HepG2 (cell line): ENCODE results near the gene C14orf180. TPM values are rescaled to one million over a fixed set of nuclear protein-coding genes. Genes with fewer than 3 reads are reported as not detected.

Experiments used
- ATAC-seq: fragments of 200-7000 bp; cut with Tn5 transposase; 3 replicates; pipeline ENCODE4 v1.9.1; 2020; ENCODE audit warnings: mild to moderate bottlenecking, moderate library complexity
- BruUV-seq: library from RNA; stranded (reverse); fragments of 400-500 nt; replicated peaks from 2 replicates; lab custom pipeline; 2021; lab: Mats Ljungman, UMichigan
- CTCF ChIA-PET: fragments of 300-600 bp; formaldehyde crosslinking; extraction: SDS; loops from one replicate; lab custom pipeline; 2021; ENCODE audit warnings: low total read pairs, inconsistent platforms, low intra/inter-chr PET ratio; lab: Yijun Ruan, JAX
- POLR2A ChIA-PET: fragments of 350-600 bp; sonication (Branson Sonifier 250); formaldehyde crosslinking; loops from one replicate; lab custom pipeline; 2020; ENCODE audit warnings: antibody characterized with exemption, inconsistent platforms; lab: Yijun Ruan, JAX
- DNase-seq: peaks from one replicate; pipeline ENCODE4 v3.0.0-alpha.2; 2015; ENCODE audit warnings: low spot score
- FAIRE-seq: peaks from 3 replicates; lab custom pipeline; 2011; peaks lifted over from hg19 to GRCh38; lab: Jason Lieb, UNC
- H2AFZ ChIP-seq: one replicate; pipeline ENCODE4 v1.6.1; 2011; ENCODE audit warnings: low read length, inconsistent platforms
- H3K27ac ChIP-seq: fragments of 300-600 bp; 3 replicates; pipeline ENCODE4 v1.8.0; 2011; ENCODE audit warnings: mixed run types, mild to moderate bottlenecking, mixed read lengths, low read length, inconsistent platforms; ENCODE audit not compliant: insufficient read depth; ENCODE audit errors: extremely low read length
- H3K27me3 ChIP-seq, 2 experiments: fragments of 200-600 bp in 1 of 2; 2 replicates in 1 of 2; 3 replicates in 1 of 2; pipeline versions ENCODE4 v1.6.0 to v1.8.0; 2011; ENCODE audit warnings: low read length in 2 of 2, mild to moderate bottlenecking in 2 of 2, moderate library complexity in 2 of 2, inconsistent platforms in 1 of 2; ENCODE audit not compliant: insufficient read depth in 2 of 2, control insufficient read depth in 1 of 2
- H3K36me3 ChIP-seq, 2 experiments: fragments of 200-600 bp in 1 of 2; replicated peaks in 1 of 2; 2 replicates in 1 of 2; 3 replicates in 1 of 2; pipeline versions ENCODE4 v1.5.1 to v1.8.0; 2011; ENCODE audit warnings: low read length in 2 of 2, inconsistent platforms in 1 of 2; ENCODE audit not compliant: insufficient read depth in 2 of 2, control insufficient read depth in 1 of 2
- H3K4me1 ChIP-seq: 2 replicates; pipeline ENCODE4 v1.5.1; 2012; ENCODE audit warnings: low read length, inconsistent platforms; ENCODE audit not compliant: insufficient read depth
- H3K4me2 ChIP-seq: 2 replicates; pipeline ENCODE4 v1.6.0; 2011; ENCODE audit warnings: low read depth, low read length, inconsistent platforms
- H3K4me3 ChIP-seq, 3 experiments: fragments of 200-600 bp in 1 of 3; sonication (generic), shearing (Covaris generic) in 1 of 3; replicated peaks in 1 of 3; 2 replicates each; pipeline ENCODE4 v1.5.1; 2011 to 2016; ENCODE audit warnings: low read length in 3 of 3, inconsistent platforms in 2 of 3, low read depth in 2 of 3, mild to moderate bottlenecking in 2 of 3, control low read depth in 1 of 3, mixed read lengths in 1 of 3; ENCODE audit not compliant: insufficient read depth in 1 of 3
- H3K79me2 ChIP-seq: one replicate; pipeline ENCODE4 v1.6.1; 2011; ENCODE audit warnings: low read length, inconsistent platforms; ENCODE audit not compliant: insufficient read depth
- H3K9ac ChIP-seq: 2 replicates; pipeline ENCODE4 v1.6.0; 2011; ENCODE audit warnings: mild to moderate bottlenecking, low read depth, low read length, inconsistent platforms; ENCODE audit not compliant: insufficient read depth
- H3K9me3 ChIP-seq: 2 replicates; pipeline ENCODE4 v1.5.1; 2012; ENCODE audit warnings: mild to moderate bottlenecking, low read length
- H4K20me1 ChIP-seq: 2 replicates; pipeline ENCODE4 v1.6.0; 2011; ENCODE audit warnings: inconsistent platforms, mild to moderate bottlenecking, low read length, moderate library complexity; ENCODE audit not compliant: insufficient read depth
- DR1 ChIP-seq: sonication (generic); formaldehyde crosslinking; IDR thresholded peaks from 2 replicates; pipeline ENCODE4 v1.8.0; 2021; ENCODE audit warnings: mild to moderate bottlenecking, missing genetic modification reagents, inconsistent platforms
- ETV5 ChIP-seq: IDR thresholded peaks from 2 replicates; pipeline ENCODE4 v1.6.1; 2018; ENCODE audit warnings: missing biosample characterization, missing genetic modification reagents, inconsistent platforms, borderline replicate concordance
- GTF2F1 ChIP-seq: fragments of 150-350 bp; IDR thresholded peaks from 2 replicates; pipeline ENCODE4 v1.6.1; 2014; ENCODE audit warnings: low read length
- HDAC1 ChIP-seq: sonication (generic); formaldehyde crosslinking; IDR thresholded peaks from 2 replicates; pipeline ENCODE4 v1.5.1; 2020; ENCODE audit warnings: mild to moderate bottlenecking, missing genetic modification reagents
- TAF1 ChIP-seq: sonication (generic); formaldehyde crosslinking; IDR thresholded peaks from 2 replicates; pipeline ENCODE4 v1.4.0; 2020; ENCODE audit warnings: missing genetic modification reagents
- ZNF280B ChIP-seq: sonication (generic); formaldehyde crosslinking; IDR thresholded peaks from 2 replicates; pipeline ENCODE4 v1.5.0; 2020; ENCODE audit warnings: missing genetic modification reagents, mild to moderate bottlenecking, borderline replicate concordance
- ZNF337 ChIP-seq: sonication (generic); formaldehyde crosslinking; IDR thresholded peaks from 2 replicates; pipeline ENCODE4 v1.5.1; 2020; ENCODE audit warnings: missing genetic modification reagents, low read depth, mild to moderate bottlenecking, borderline replicate concordance
- ZNF7 ChIP-seq: IDR thresholded peaks from 2 replicates; pipeline ENCODE4 v1.6.1; 2016; ENCODE audit warnings: missing biosample characterization, missing genetic modification reagents
- WGBS: methylation state at CpG from one replicate; pipeline ENCODE4 v1.1.6; 2017; ENCODE audit warnings: low lambda C conversion rate; 5-methylcytosine and 5-hydroxymethylcytosine counted together
- in situ Hi-C: cut with HindIII; loops from 2 replicates; pipeline ENCODE4 v1.10.0; 2017; ENCODE audit warnings: low pct_unique_long_range_greater_than_20kb; ENCODE audit not compliant: extremely low pct_ligation_motif_present
- intact Hi-C: fragments of 100-400 bp; cut with micrococcal nuclease; formaldehyde crosslinking; loops from one replicate; pipeline ENCODE4 v1.10.0; 2022; ENCODE audit not compliant: unreplicated experiment
- polyA plus RNA-seq, 8 experiments: library from polyadenylated mRNA; depleted of rRNA in 3 of 8; stranded (reverse) in 7 of 8; unstranded in 1 of 8; fragments of >200 nt; fragmentation: Illumina TruSeq in 4 of 8; extraction: Trizol in 4 of 8; gene quantifications; 2 replicates each; pipeline versions ENCODE4 v1.2.1 to v1.2.3, GENCODE V29; 2011 to 2016; ENCODE audit warnings: low read depth in 4 of 8, missing spikeins in 1 of 8, mixed read lengths in 1 of 8; ENCODE audit not compliant: insufficient read depth in 1 of 8
- total RNA-seq, 5 experiments: library from RNA; depleted of rRNA; stranded (reverse); fragments of >200 nt; fragmentation: Illumina TruSeq; extraction: Trizol; gene quantifications; 2 replicates each; pipeline ENCODE4 v1.2.3, GENCODE V29; 2016; ENCODE audit warnings: low read depth in 1 of 5
- TF ChIP-seq, protein P1 (sequence below): sonication (generic); formaldehyde crosslinking; IDR thresholded peaks from 2 replicates; pipeline ENCODE4 v1.8.1; 2023; ENCODE audit warnings: missing genetic modification reagents, inconsistent platforms, borderline replicate concordance
- TF ChIP-seq, protein P2 (sequence below): IDR thresholded peaks from 2 replicates; pipeline ENCODE4 v1.6.1; 2012; ENCODE audit warnings: inconsistent platforms
- TF ChIP-seq, protein P3 (sequence below): sonication (generic); formaldehyde crosslinking; IDR thresholded peaks from 2 replicates; pipeline ENCODE4 v1.8.1; 2023; ENCODE audit warnings: missing genetic modification reagents, mild to moderate bottlenecking, borderline replicate concordance
- TF ChIP-seq, protein P4 (sequence below): sonication (generic); formaldehyde crosslinking; IDR thresholded peaks from 2 replicates; pipeline ENCODE4 v1.4.0; 2020; ENCODE audit warnings: mild to moderate bottlenecking, missing genetic modification reagents

C14orf180 gene
- total and polyA plus RNA-seq, 2 of the 13 experiments (the other 11 are each of a cell fraction or from before 2014, with no cell fraction given): not detected

- no peaks in the 10 kb centered on the region for H3K9me3 ChIP-seq
- H4K20me1 ChIP-seq: 0 out of 2 replicates have a peak, but pooled peaks cover 3% of the 10 kb centered on the region
- no TSS peak for BruUV-seq
- in situ Hi-C loops (no loop called here), intact Hi-C loops (no loop called here)
- peaks cover 12 to 83% of the 10 kb centered on the region in 2 experiments for H3K27me3 ChIP-seq
- ChIA-PET CTCF (no interaction called here), POLR2A (no interaction called here)
- no peak overlapping the region for H3K4me2 ChIP-seq
- H3K4me1 ChIP-seq: no peaks in the 10 kb centered on the region
- H3K27ac ChIP-seq: no peak overlapping the region
- no peaks in the 10 kb centered on the region for H3K79me2 ChIP-seq
- H3K4me3 ChIP-seq: no peak overlapping the region
- no peak overlapping the region for H3K9ac ChIP-seq
- no peaks in the 10 kb centered on the region for H3K36me3 ChIP-seq
- DNase-seq (no peak), ATAC-seq (no peak), FAIRE-seq (no peak)
- no peak for TF ChIP-seq ZNF280B (CRISPR knock-in tag)
- TF ChIP-seq TAF1 (CRISPR knock-in tag): no peak
- no peak for TF ChIP-seq ZNF7
- TF ChIP-seq, protein P1, sequence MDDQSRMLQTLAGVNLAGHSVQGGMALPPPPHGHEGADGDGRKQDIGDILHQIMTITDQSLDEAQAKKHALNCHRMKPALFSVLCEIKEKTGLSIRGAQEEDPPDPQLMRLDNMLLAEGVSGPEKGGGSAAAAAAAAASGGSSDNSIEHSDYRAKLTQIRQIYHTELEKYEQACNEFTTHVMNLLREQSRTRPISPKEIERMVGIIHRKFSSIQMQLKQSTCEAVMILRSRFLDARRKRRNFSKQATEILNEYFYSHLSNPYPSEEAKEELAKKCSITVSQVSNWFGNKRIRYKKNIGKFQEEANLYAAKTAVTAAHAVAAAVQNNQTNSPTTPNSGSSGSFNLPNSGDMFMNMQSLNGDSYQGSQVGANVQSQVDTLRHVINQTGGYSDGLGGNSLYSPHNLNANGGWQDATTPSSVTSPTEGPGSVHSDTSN (CRISPR knock-in tag): no peak
- TF ChIP-seq, protein P2, sequence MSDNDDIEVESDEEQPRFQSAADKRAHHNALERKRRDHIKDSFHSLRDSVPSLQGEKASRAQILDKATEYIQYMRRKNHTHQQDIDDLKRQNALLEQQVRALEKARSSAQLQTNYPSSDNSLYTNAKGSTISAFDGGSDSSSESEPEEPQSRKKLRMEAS: no peak
- TF ChIP-seq, protein P3, sequence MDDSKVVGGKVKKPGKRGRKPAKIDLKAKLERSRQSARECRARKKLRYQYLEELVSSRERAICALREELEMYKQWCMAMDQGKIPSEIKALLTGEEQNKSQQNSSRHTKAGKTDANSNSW (CRISPR knock-in tag): no peak
- TF ChIP-seq, protein P4, sequence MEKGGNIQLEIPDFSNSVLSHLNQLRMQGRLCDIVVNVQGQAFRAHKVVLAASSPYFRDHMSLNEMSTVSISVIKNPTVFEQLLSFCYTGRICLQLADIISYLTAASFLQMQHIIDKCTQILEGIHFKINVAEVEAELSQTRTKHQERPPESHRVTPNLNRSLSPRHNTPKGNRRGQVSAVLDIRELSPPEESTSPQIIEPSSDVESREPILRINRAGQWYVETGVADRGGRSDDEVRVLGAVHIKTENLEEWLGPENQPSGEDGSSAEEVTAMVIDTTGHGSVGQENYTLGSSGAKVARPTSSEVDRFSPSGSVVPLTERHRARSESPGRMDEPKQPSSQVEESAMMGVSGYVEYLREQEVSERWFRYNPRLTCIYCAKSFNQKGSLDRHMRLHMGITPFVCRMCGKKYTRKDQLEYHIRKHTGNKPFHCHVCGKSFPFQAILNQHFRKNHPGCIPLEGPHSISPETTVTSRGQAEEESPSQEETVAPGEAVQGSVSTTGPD (CRISPR knock-in tag): no peak
- TF ChIP-seq ZNF337 (CRISPR knock-in tag): no peak
- TF ChIP-seq GTF2F1: no peak
- TF ChIP-seq DR1 (CRISPR knock-in tag): no peak
- TF ChIP-seq ETV5 (CRISPR knock-in tag): no peak
- TF ChIP-seq HDAC1: no peak
- no peak overlapping the region for H2AFZ ChIP-seq
- WGBS: no CpG with 5 or more reads among the region's 1 CpG
Observed at GRCh38 chr14:104557766-104558165, 21.8 kb upstream of the C14orf180 start.
